Activated T-helper 1 cell treated with anti-CD3 and anti-CD28 coated beads, Interleukin-12 subunit alpha, Interleukin-12 subunit beta, Interleukin-2, Interleukin-4 antibody, amounts not matched to agents 30 ng/mL and 10 ng/mL and 1 ng/mL, durations not matched to agents 14 hours and 24 hours and 36 hours (primary cell): ENCODE results near the gene ALPG. TPM values are rescaled to one million over a fixed set of nuclear protein-coding genes. Genes with fewer than 3 reads are reported as not detected.
"Not testable (repeated sequence)": the region's sequence is repeated elsewhere in the genome, so short reads cannot be mapped to it uniquely, and the experiment has no call there.

Experiments
- DNase-seq: peaks from one replicate; pipeline ENCODE4 v3.0.0; 2021; ENCODE audit warnings: low spot score
- H3K27ac Mint-ChIP-seq: one replicate; pipeline ENCODE4 v1.8.0; 2021; ENCODE audit warnings: mild to moderate bottlenecking, mixed read lengths
- H3K27me3 Mint-ChIP-seq: one replicate; pipeline ENCODE4 v1.8.0; 2022; ENCODE audit warnings: mild to moderate bottlenecking, moderate library complexity, mixed read lengths; ENCODE audit not compliant: insufficient read depth
- H3K36me3 Mint-ChIP-seq: one replicate; pipeline ENCODE4 v1.8.0; 2021; ENCODE audit warnings: low read depth, mixed read lengths
- H3K4me1 Mint-ChIP-seq: one replicate; pipeline ENCODE4 v1.8.0; 2021; ENCODE audit warnings: low read depth, mixed read lengths
- H3K4me3 Mint-ChIP-seq: one replicate; pipeline ENCODE4 v1.8.0; 2021; ENCODE audit warnings: mild to moderate bottlenecking, moderate library complexity, mixed read lengths
- H3K9me3 Mint-ChIP-seq: one replicate; pipeline ENCODE4 v1.8.0; 2021; ENCODE audit warnings: mixed read lengths
- intact Hi-C: fragments of 100-400 bp; cut with micrococcal nuclease; formaldehyde crosslinking; loops from one replicate; pipeline ENCODE4 v1.15.1; 2024
- total RNA-seq: library from RNA; stranded (reverse); gene quantifications from 2 replicates; pipeline ENCODE4 v1.2.3, GENCODE V29; 2022

ALPG gene
- total RNA-seq, 1 donor from 2014 or later: not detected

DNA sequence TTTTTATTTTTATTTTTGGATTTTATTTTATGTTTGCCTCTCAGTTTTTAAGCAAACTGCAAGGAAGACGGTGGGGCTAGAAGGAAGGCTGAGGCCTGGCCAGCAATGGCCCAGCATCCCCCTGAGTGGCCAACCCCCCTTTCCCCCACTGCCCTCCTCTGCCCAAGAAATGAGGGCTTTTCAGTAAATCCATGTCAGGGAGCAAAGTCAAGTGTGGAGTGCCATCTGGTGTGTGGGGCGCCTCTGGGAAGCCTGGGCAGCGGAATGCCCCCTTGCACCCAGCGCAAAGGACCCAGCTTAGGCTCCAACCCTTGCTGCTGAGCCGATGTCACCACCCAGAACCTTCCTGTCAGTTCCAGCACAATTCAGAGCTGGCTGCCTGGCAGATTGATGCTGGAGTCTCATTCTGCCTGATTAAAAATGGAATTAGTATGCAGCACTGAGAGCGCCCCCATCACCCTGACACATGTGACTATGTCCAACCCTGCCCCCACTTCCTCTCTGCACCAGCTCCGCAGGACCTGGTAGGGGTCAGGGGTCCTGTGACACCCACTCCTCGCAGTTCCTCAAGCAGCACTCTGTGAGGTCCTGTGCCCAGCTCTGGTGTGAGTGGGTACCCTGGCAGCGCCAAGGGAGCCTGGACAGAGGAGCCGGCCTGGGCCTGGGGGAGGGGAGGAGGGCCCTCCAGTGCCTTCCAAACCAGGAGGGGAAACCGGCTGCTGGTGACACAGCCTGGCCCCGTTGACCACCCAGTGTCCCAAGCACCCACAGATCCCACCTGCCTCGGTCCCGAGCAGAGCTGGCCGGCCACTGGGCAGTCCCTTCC, 37.3 kb upstream of the ALPG start:
- peaks cover 10% of the 10 kb centered on the region for H3K4me1 Mint-ChIP-seq
- intact Hi-C loops: no loop called here
- no peak overlapping the region for H3K4me3 Mint-ChIP-seq

DNA sequence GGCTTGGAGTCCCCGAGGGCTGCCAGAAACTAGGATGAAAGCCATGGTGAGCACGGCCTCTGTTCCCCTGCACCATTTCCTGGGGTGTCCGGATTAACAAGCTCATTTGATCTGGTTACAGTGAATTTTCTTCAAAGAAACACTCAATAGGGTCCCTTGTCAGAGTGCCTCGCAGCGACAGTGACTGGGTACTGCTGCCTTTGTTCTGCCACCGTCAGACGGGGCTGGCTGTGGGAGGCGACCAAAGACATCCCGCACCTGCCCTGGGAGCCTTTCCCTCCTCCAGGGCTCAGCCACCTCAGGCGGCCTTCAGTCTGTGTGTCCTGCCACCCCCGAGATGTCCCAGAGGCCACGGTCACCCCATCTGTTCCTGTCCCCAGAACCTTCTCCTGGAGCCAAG, 36.6 kb upstream of the ALPG start:
- H3K9me3 Mint-ChIP-seq, intact Hi-C loops, H3K36me3 Mint-ChIP-seq, H3K4me1 Mint-ChIP-seq, H3K27ac Mint-ChIP-seq, H3K4me3 Mint-ChIP-seq, DNase-seq, H3K27me3 Mint-ChIP-seq: not testable (repeated sequence)

More for the DNA sequence above, 37.3 kb upstream of the ALPG start:
- Mint-ChIP-seq H3K36me3 (no peaks in the 10 kb centered on the region), H3K27me3 (no peaks in the 10 kb centered on the region), H3K27ac (no peak overlapping the region), H3K9me3 (no peaks in the 10 kb centered on the region)
- DNase-seq: no peak

DNA sequence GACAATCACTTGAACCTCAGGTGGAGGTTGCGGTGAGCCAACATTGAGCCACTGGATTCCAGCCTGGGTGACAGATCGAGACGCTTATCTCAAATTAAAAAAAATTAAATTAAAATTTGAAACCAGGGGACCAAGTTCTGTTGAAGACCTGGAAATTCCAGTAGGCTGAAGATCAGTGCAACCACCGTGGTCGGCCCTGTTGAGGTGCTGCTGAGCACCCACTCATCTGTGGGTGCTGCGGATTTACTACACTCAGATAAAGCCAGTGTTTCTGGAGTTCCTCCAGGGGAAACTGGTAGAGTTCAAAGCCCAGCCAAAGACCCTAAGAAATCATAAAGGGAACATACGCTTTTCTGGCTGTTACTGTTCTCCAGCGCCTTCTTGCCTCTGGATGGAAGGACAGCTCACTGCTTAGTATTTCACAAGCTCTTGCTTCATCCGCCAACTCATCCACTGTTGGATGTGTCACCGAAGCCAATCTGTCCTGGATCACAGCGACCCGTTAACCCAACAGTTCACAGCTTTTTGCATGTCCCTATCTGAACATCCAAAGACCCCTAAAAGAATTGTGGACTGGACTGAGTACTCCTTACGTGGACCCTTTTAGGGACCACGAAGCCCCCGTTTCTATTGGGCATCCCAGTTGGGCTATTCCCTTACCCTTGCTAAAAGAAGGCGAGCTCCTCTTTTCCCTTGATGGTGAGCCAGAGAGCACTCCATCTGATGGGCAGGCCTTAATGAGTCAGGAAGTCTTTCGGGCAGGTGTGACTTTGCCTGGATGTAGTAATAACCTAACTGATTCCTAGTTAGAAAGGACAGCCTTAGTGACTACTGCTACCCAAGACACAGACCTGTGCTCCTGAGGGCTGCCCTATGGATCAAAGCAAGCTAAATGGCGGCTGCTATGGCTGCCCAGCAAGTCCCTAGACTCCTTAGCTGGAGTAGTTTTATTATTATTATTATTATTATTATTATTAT, 34.1 kb upstream of the ALPG start:
- no peaks in the 10 kb centered on the region for H3K9me3 Mint-ChIP-seq
- intact Hi-C loops: no loop called here
- no peaks in the 10 kb centered on the region for H3K36me3 Mint-ChIP-seq
- H3K4me3 Mint-ChIP-seq: no peak overlapping the region
- H3K27ac Mint-ChIP-seq: no peak overlapping the region
- H3K27me3 Mint-ChIP-seq: no peaks in the 10 kb centered on the region
- no peak for DNase-seq
- H3K4me1 Mint-ChIP-seq: no peaks in the 10 kb centered on the region

DNA sequence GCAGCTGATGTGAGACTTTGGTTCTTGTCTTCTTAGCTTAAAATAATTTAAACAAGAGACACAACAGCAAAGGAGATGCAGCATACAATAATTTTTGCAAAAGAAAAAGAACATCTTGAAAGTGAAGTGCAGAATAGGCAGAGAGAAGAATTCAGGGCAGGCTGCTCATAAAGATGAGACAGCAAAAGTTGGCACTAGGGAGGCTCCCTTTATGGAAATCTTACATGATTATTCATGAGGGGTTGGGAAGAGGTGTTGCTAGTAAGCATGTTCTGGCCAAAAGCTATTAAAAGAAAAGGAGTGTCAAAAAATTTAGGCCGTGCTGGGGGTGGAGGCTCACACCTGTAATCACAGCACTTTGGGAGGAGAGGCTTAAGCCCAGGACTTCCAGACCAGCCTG, 32.3 kb upstream of the ALPG start:
- Mint-ChIP-seq H3K36me3 (no peaks in the 10 kb centered on the region), H3K27me3 (no peaks in the 10 kb centered on the region), H3K4me3 (no peak overlapping the region), H3K4me1 (no peaks in the 10 kb centered on the region), H3K9me3 (no peaks in the 10 kb centered on the region), H3K27ac (no peak overlapping the region)
- no peak for DNase-seq
- intact Hi-C loops: no loop called here

DNA sequence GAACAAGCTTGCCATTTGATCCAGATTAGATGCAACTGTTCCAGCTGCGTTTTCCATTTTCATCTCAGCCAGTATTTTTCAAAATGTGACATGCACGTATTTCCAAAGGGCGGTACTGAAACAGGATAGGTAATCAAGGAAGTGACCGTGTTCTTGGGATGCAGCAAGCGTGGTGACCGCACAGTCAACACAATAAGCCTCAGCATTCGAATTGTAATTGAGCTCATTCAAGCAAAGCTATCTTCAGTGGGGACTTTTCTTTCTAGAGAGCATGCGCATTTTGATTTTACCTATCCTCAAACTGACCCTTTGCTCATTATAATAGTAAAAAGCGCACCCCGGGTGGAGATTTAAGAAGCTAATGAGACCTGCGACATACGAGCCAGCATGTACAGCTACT, 31.5 kb upstream of the ALPG start:
- Mint-ChIP-seq H3K27me3 (no peaks in the 10 kb centered on the region), H3K4me1 (no peaks in the 10 kb centered on the region), H3K9me3 (no peaks in the 10 kb centered on the region), H3K4me3 (no peak overlapping the region), H3K27ac (no peak overlapping the region), H3K36me3 (no peaks in the 10 kb centered on the region)
- intact Hi-C loops: no loop called here
- DNase-seq: no peak

DNA sequence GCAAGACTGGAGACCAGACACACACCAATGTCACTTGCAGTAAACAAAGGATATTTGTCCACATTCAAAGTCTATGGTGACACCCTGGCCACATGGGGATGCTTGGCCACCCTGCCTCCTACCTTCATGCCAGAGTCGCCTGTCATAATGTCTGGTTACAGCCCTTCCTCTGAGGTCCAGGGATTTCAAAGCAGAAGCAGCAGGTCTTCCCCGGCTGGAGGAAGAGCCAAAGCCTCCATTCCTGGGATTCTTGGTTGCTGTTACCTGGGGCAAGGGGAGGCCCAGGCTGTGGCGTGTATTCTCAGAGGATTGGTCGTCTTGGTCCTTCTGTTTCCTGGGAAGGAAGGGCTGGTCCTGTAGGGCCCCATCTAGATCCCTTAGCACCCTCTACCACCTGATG, 30.4 kb upstream of the ALPG start:
- intact Hi-C loops: no loop called here
- H3K36me3 Mint-ChIP-seq: no peaks in the 10 kb centered on the region
- no peaks in the 10 kb centered on the region for H3K9me3 Mint-ChIP-seq
- H3K27ac Mint-ChIP-seq: no peak overlapping the region
- H3K4me1 Mint-ChIP-seq: no peaks in the 10 kb centered on the region
- no peaks in the 10 kb centered on the region for H3K27me3 Mint-ChIP-seq
- no peak for DNase-seq
- no peak overlapping the region for H3K4me3 Mint-ChIP-seq

DNA sequence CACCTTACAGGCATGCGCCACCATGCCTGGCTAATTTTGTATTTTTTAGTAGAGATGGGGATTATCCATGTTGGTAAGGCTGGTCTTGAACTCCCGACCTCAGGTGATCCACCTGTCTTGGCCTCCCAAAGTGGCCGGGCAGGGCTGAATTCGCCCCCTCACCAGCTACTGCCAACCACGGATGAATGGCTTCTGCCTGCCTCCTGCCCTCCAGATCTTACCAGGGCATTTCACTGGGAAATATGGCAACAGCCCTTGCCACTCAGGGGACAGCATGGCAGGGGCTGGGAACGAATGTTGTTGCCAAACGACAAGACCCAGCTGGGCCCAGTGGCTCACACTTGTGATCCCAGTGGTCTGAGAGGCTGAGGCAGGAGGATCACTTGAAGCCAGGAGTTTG, 29.9 kb upstream of the ALPG start:
- H3K27ac Mint-ChIP-seq: no peak overlapping the region
- H3K4me3 Mint-ChIP-seq: no peak overlapping the region
- intact Hi-C loops: no loop called here
- no peaks in the 10 kb centered on the region for H3K9me3 Mint-ChIP-seq
- H3K27me3 Mint-ChIP-seq: peaks cover under 1% of the 10 kb centered on the region
- DNase-seq: no peak
- no peaks in the 10 kb centered on the region for H3K4me1 Mint-ChIP-seq
- no peaks in the 10 kb centered on the region for H3K36me3 Mint-ChIP-seq

DNA sequence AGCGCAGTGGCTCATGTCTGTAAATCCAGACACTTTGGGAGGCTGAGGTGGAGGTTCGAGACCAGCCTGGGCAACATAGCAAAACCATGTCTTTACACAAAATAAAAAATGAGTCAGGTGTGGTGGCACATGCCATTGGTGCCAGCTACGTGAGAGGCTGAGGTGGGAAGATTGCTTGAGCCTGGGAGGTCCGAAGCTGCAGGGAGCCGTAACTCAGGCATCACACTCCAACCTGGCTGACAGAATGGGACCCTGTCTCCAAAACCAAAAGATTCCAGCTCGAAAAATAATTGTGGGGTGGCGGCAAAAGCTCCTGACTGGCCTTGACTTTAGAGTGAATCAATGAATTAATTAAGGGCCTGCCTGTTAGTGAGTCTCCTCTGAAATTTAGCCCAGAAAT, 29.3 kb upstream of the ALPG start:
- Mint-ChIP-seq H3K36me3 (no peaks in the 10 kb centered on the region), H3K4me3 (no peak overlapping the region), H3K27me3 (peaks cover 6% of the 10 kb centered on the region), H3K9me3 (no peaks in the 10 kb centered on the region), H3K4me1 (no peaks in the 10 kb centered on the region), H3K27ac (no peak overlapping the region)
- DNase-seq: no peak
- intact Hi-C loops: no loop called here

DNA sequence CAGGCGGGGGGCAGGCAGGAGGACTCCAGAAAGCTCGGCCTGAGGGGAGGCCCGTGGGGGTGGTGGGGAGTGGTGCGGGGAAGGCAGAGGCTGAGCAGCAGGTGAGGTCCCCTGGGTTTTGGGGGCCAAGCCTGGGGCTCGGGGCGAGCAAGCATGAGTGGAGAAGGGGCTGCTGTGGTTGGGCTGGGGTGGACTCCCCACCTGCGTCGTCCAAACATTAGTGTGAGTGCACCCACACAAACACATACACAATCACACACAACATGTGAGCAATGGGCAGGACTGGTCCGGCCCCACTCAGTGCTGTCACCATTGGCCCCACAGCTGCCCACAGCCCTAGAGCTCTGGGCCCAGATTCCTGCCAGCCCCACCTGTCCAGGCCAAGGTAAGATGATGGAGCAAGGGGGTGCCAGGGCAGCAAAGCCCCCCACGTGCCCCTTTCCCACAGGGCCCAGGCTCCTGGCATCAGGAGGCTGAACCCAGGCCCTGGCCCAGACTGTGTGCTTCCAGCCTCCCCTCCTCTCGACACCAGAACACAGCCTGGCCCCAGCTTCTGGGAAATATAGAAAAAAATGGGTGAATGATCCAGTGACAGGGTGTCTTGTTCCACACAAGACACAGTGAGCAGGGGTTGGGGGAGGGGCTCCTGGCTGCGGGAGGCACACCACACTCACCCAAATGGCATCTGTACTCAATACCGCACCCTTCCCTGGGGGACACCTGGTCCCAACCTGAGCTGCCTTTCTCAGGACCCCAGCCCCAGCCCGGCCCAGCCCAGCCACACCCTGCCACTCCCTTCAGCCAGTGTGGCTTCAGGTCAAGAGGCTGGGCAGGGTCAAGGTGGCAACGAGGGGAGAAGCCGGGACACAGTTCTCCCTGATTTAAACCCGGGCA, 28.6 kb upstream of the ALPG start:
- H3K27me3 Mint-ChIP-seq: peaks cover 11% of the 10 kb centered on the region
- H3K36me3 Mint-ChIP-seq: no peaks in the 10 kb centered on the region
- H3K4me3 Mint-ChIP-seq: no peak overlapping the region
- no peaks in the 10 kb centered on the region for H3K4me1 Mint-ChIP-seq
- H3K27ac Mint-ChIP-seq: no peak overlapping the region
- intact Hi-C loops: no loop called here
- DNase-seq: no peak
- no peaks in the 10 kb centered on the region for H3K9me3 Mint-ChIP-seq

DNA sequence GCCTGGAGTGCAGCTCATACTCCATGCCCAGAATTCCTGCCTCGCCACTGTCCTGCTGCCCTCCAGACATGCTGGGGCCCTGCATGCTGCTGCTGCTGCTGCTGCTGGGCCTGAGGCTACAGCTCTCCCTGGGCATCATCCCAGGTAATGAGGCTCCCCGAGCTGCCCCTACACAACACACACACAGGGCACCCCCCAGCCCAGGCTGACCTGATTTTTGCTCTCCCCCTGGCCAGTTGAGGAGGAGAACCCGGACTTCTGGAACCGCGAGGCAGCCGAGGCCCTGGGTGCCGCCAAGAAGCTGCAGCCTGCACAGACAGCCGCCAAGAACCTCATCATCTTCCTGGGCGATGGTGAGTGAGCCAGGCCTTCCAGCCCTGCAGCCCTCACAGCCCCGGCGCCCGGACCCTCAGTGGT, 27.9 kb upstream of the ALPG start, which contains the start of gene ALPP:
Gene ALPP (plus strand): TSS at position 17 of the 417 bp plus-strand sequence. CDS start 52 bp downstream, at position 69.
- peaks cover 17% of the 10 kb centered on the region for H3K27me3 Mint-ChIP-seq
- H3K4me3 Mint-ChIP-seq, H3K4me1 Mint-ChIP-seq, H3K9me3 Mint-ChIP-seq, H3K36me3 Mint-ChIP-seq, intact Hi-C loops, DNase-seq, H3K27ac Mint-ChIP-seq: not testable (repeated sequence)

DNA sequence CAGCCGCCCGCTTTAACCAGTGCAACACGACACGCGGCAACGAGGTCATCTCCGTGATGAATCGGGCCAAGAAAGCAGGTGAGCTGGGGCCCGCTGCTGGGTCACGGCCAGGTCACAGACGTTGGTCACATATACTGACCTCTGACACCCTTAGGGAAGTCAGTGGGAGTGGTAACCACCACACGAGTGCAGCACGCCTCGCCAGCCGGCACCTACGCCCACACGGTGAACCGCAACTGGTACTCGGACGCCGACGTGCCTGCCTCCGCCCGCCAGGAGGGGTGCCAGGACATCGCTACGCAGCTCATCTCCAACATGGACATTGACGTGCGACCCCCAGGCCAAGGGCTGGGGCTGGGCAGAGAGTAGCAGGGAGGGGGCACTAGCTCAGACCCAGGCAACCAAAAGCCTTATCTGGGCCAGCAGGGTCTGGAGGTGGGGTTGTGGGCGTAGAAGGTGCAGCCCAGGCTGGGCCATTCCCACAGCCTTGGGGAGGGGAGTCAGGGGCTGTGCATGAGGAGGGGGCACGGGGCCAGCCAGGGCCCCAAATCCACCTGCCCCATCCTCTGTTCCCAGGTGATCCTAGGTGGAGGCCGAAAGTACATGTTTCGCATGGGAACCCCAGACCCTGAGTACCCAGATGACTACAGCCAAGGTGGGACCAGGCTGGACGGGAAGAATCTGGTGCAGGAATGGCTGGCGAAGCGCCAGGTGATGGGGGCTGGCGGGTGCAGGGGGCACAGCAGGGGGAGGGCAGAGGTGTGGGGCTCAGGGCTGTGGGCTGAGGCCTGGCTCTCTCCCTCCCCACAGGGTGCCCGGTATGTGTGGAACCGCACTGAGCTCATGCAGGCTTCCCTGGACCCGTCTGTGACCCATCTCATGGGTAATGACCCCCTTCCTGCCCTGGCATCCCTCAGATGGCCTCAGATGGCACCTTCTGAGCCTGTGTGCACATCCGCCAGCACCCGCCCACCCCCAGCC, 26.7 kb upstream of the ALPG start:
- peaks cover 27% of the 10 kb centered on the region for H3K27me3 Mint-ChIP-seq
- H3K4me3 Mint-ChIP-seq, H3K27ac Mint-ChIP-seq, H3K9me3 Mint-ChIP-seq, H3K36me3 Mint-ChIP-seq, H3K4me1 Mint-ChIP-seq, DNase-seq, intact Hi-C loops: not testable (repeated sequence)
